Progenitor cell of endocrine pancreas (in vitro differentiated cells): ENCODE results near the gene MC1R. TPM values are rescaled to one million over a fixed set of nuclear protein-coding genes. Genes with fewer than 3 reads are reported as not detected.

Experiments used
- DNase-seq: peaks from one replicate; pipeline ENCODE4 v3.0.0; 2021; ENCODE audit warnings: low spot score; ENCODE audit not compliant: unreplicated experiment
- H3K27ac Mint-ChIP-seq: 2 replicates; pipeline ENCODE4 v1.8.0; 2021; ENCODE audit warnings: mild to moderate bottlenecking, moderate library complexity, mixed read lengths
- H3K27me3 Mint-ChIP-seq: 2 replicates; pipeline ENCODE4 v1.8.0; 2021; ENCODE audit warnings: mixed read lengths
- H3K36me3 Mint-ChIP-seq: 2 replicates; pipeline ENCODE4 v1.8.0; 2022; ENCODE audit warnings: mixed read lengths; ENCODE audit not compliant: insufficient read depth
- H3K4me1 Mint-ChIP-seq: 2 replicates; pipeline ENCODE4 v1.8.0; 2021; ENCODE audit warnings: low read depth, mixed read lengths
- H3K4me3 Mint-ChIP-seq: 2 replicates; pipeline ENCODE4 v1.8.0; 2021; ENCODE audit warnings: low read depth, mild to moderate bottlenecking, moderate library complexity, mixed read lengths
- H3K9me3 Mint-ChIP-seq: 2 replicates; pipeline ENCODE4 v1.8.0; 2021; ENCODE audit warnings: low read depth, mixed read lengths
- total RNA-seq: library from RNA; stranded (reverse); gene quantifications from 2 replicates; pipeline ENCODE4 v1.2.1, GENCODE V29; 2021
- TF ChIP-seq, protein P1 (sequence below): fragments of 200-600 bp; sonication (generic); IDR thresholded peaks from one replicate; pipeline ENCODE4 v1.5.0; 2021; ENCODE audit warnings: antibody characterized with exemption, mild to moderate bottlenecking; ENCODE audit not compliant: unreplicated experiment

The MC1R gene
- total RNA-seq, 1 donor from 2014 or later: 4.6 TPM

DNA sequence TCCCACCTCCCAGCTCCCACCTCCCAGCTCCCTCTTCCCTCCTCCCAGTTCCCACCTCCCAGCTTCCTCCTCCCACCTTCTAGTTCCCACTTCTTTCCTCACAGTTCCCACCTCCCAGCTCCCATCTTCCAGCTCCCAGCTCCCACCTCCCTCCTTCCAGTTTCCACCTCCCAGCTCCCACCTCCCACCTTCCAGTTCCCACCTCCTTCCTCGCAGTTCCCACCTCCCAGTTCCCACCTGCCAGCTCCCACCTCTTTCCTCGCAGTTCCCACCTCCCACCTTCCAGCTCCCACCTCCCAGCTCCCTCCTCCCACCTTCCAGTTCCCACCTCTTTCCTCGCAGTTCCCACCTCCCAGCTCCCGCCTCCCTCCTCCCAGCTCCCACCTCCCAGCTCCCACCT lies 10.4 kb upstream of the MC1R start:
- Mint-ChIP-seq H3K9me3 (no peaks in the 10 kb centered on the region), H3K27ac (no peak overlapping the region), H3K4me1 (no peaks in the 10 kb centered on the region), H3K36me3 (peaks cover 22% of the 10 kb centered on the region), H3K4me3 (no peak overlapping the region), H3K27me3 (no peaks in the 10 kb centered on the region)
- DNase-seq: no peak
- TF ChIP-seq, protein P1, sequence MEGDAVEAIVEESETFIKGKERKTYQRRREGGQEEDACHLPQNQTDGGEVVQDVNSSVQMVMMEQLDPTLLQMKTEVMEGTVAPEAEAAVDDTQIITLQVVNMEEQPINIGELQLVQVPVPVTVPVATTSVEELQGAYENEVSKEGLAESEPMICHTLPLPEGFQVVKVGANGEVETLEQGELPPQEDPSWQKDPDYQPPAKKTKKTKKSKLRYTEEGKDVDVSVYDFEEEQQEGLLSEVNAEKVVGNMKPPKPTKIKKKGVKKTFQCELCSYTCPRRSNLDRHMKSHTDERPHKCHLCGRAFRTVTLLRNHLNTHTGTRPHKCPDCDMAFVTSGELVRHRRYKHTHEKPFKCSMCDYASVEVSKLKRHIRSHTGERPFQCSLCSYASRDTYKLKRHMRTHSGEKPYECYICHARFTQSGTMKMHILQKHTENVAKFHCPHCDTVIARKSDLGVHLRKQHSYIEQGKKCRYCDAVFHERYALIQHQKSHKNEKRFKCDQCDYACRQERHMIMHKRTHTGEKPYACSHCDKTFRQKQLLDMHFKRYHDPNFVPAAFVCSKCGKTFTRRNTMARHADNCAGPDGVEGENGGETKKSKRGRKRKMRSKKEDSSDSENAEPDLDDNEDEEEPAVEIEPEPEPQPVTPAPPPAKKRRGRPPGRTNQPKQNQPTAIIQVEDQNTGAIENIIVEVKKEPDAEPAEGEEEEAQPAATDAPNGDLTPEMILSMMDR: no peak

DNA sequence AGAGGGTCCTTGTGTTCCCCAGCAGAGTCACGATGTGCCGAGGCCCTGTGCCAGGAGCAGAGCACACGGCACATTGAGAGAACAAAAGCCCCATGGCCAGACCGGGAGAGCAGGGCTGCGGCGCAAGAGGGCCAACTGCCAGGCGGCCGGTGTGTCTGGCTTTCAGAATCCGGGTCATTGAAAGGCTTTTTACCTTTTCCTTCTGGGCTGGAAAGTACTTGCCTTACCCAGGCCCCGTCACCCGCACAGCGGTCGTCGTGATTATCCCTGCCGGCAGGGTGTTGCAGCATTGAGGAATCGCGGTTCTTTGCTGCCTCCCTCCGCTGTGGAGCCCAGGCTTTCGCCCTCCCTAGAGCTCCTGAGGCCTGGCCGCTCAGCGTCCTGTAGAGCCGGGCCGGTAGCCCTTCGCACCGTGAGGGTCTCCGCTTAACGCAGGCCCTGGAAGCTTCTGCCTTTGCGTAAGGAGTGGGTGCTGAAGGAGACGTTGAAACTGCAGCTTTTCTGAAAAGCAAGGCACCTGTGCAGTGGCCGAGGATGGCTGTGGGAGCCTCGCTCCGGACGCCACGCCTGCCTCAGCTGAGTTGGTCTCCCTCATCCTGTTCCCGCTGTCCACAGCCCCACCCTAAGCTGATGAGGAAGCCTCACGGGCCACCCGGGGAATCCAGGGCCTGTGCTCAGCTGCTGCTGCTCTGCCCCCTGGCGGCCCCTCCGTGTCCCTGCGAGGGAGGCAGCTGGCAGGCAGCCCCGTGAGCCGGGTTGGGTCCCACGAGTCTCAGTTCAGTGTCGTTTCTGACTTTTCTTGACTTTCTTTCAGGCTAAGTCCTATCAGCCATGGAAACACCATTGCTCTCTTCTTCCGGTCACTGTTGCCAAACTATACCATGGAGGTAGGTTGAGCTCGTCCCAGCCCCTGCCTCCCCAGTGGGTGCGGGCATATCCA lies 8.6 kb upstream of the MC1R start:
- no peaks in the 10 kb centered on the region for H3K9me3 Mint-ChIP-seq

DNA sequence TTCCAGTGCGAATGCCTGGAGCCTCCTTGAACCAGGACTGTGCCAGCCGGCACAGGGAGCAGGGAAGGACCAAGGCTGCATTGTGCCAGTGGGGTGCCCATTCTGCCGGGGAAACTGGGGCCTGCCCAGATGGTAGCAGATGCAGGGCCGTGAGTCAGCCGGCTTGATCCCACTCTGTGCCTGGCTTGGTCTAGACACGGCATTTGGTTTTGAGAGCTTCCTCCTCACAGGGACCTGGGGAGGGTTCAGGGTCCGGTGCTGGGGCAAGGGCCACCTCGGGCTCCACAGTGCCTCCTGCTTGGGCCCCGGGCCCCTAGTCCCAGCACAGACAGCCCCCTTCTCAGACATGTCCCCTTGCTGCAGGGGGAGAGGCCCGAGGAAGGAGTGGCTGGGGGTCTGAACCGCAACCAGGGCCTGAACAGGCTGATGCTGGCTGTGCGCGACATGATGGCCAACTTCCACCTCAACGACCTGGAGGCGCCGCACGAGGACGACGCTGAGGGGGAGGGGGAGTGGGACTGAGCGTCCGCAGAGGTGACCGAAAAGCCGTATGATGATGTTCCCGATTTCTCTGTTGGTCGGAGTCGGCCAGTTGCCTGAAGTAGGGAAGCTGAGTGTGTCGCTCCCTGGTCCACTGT lies 7.8 kb upstream of the MC1R start:
- no peaks in the 10 kb centered on the region for H3K27me3 Mint-ChIP-seq
- TF ChIP-seq, protein P1: no peak
- no peak overlapping the region for H3K4me3 Mint-ChIP-seq
- H3K9me3 Mint-ChIP-seq: no peaks in the 10 kb centered on the region
- peak overlapping the region; percentile 45 for H3K27ac Mint-ChIP-seq
- H3K36me3 Mint-ChIP-seq: peaks cover 18% of the 10 kb centered on the region
- H3K4me1 Mint-ChIP-seq: no peaks in the 10 kb centered on the region
- DNase-seq: no peak

More for the DNA sequence above, 8.6 kb upstream of the MC1R start:
- Mint-ChIP-seq H3K36me3 (peaks cover 22% of the 10 kb centered on the region), H3K27ac (peak overlapping the region; percentile 45), H3K4me3 (no peak overlapping the region), H3K27me3 (no peaks in the 10 kb centered on the region), H3K4me1 (no peaks in the 10 kb centered on the region)
- TF ChIP-seq, protein P1: peak; percentile 87
- DNase-seq: peak; percentile 48

DNA sequence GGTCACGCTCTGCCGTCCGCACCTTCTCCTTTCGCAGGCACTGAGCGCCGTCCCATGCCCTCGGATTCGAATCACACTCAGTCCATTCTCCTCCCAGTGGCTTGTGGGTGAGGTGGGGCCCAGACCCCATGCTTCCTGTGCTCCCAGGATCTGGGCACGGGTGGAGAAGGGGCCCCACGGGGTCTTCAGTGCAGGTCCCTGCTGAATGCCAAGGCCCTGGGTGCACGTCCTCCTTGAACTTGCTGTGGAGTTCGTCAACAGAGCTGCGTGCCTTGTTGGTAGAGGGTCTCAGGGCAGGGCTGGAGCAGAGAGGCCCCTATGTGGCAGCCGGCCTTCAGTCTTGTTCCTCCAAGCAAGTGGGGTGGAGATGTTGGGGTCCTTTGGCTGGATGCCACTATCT lies 7.3 kb upstream of the MC1R start:
- DNase-seq: no peak
- H3K27ac Mint-ChIP-seq: no peak overlapping the region

DNA sequence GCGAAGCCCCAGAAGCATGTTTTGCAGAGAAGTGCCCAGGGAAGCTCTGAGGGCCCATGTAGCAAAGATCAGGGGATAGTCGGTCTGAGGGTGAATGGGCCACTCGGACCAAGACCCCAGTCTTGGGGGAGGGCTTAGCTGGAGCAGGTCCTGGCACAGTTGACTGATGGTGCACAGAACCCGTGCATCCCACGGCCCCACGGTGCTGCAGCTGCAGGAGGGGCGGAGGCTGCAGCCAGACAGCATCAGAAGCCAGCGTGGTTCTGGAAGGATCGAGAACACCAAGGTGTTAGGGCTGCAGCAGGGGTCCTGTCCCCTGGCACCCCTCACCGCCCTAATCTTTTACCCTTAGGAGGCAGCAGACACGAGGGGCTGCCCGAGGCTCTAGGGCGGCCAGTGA lies 6.5 kb upstream of the MC1R start:
- Mint-ChIP-seq H3K4me1 (no peaks in the 10 kb centered on the region), H3K9me3 (no peaks in the 10 kb centered on the region), H3K36me3 (peaks cover 6% of the 10 kb centered on the region), H3K4me3 (no peak overlapping the region), H3K27me3 (no peaks in the 10 kb centered on the region), H3K27ac (no peak overlapping the region)
- DNase-seq: no peak
- TF ChIP-seq, protein P1: no peak

More for the DNA sequence above, 7.3 kb upstream of the MC1R start:
- TF ChIP-seq, protein P1: no peak
- H3K36me3 Mint-ChIP-seq: peaks cover 13% of the 10 kb centered on the region
- no peaks in the 10 kb centered on the region for H3K4me1 Mint-ChIP-seq
- H3K27me3 Mint-ChIP-seq: no peaks in the 10 kb centered on the region
- H3K9me3 Mint-ChIP-seq: no peaks in the 10 kb centered on the region
- no peak overlapping the region for H3K4me3 Mint-ChIP-seq
